H1 (cell line): ENCODE data around the gene CEP350. TPM values are rescaled to one million over a fixed set of nuclear protein-coding genes. Genes with fewer than 3 reads are reported as not detected.

ENCODE experiments used
- CHD7 ChIP-seq: fragments of 300-600 bp; sonication (generic); IDR thresholded peaks from 2 replicates; pipeline ENCODE4 v1.7.1; 2012; ENCODE audit warnings: low read length, moderate library complexity, mild to moderate bottlenecking, inconsistent platforms; ENCODE audit not compliant: insufficient replicate concordance
- GABPA ChIP-seq: IDR thresholded peaks from 2 replicates; pipeline ENCODE4 v1.6.1; 2011; ENCODE audit warnings: mild to moderate bottlenecking, low read length, moderate library complexity, borderline replicate concordance; ENCODE audit not compliant: insufficient read depth
- RAD21 ChIP-seq, 2 experiments: IDR thresholded peaks in 1 of 2; conservative IDR thresholded peaks in 1 of 2; 2 replicates each; pipeline ENCODE4 v1.6.1; 2011; ENCODE audit warnings: low read depth in 2 of 2, low read length in 2 of 2, improper control_type of control experiment in 1 of 2, inconsistent platforms in 1 of 2, mild to moderate bottlenecking in 1 of 2, moderate library complexity in 1 of 2
- YY1 ChIP-seq: IDR thresholded peaks from 2 replicates; pipeline ENCODE4 v1.6.1; 2011; ENCODE audit warnings: low read depth, mild to moderate bottlenecking, low read length
- polyA plus RNA-seq, 7 experiments: library from polyadenylated mRNA; depleted of rRNA in 3 of 7; stranded (reverse) in 5 of 7; unstranded in 2 of 7; fragments of >200 nt in 5 of 7; fragments of 200-250 nt in 2 of 7; gene quantifications; 1 replicate in 5 of 7; 2 replicates in 1 of 7; 4 replicates in 1 of 7; pipeline versions ENCODE4 v1.2.1 to v1.2.3, GENCODE V29; 2011 to 2013; ENCODE audit warnings: missing spikeins in 2 of 7, mixed read lengths in 2 of 7
- total RNA-seq: library from RNA; stranded (reverse); fragmentation: NEBNext Ultra II Directional; extraction: Animal tissue kit (Norgen Biotek cat#: 25700); gene quantifications from 2 replicates; pipeline ENCODE4 v1.2.1, GENCODE V29; 2021

The CEP350 gene
- total and polyA plus RNA-seq, 2 of the 8 experiments (the other 6 are each of a cell fraction or from before 2014, with no cell fraction given): 5.6 to 39.4 TPM

- TF ChIP-seq CHD7 (no peak), GABPA (no peak), YY1 (no peak), RAD21 (IDR thresholded peaks at IDR 0.05 in 1 of 2, conservative IDR thresholded peaks at IDR 0.05 in 1 of 2; ENCODE audit: low read depth in 2 of 2, low read length in 2 of 2) (no peak)
- TF ChIP-seq, all 59 proteins: peak for 0
Measured at GRCh38 chr1:180084867-180085266, 130.3 kb downstream of the CEP350 start (continued).
